Smooth muscle cell of the coronary artery (primary cell): ENCODE results near the gene GDPD1. TPM values are rescaled to one million over a fixed set of nuclear protein-coding genes. Genes with fewer than 3 reads are reported as not detected.

Experiments
- total RNA-seq: library from RNA; depleted of rRNA; stranded (reverse); fragments of >200 nt; gene quantifications from 2 replicates; pipeline ENCODE4 v1.2.3, GENCODE V29; 2014; ENCODE audit warnings: low replicate concordance

The GDPD1 gene
- 0.35 and 2.3 TPM in 2 replicates for total RNA-seq

DNA sequence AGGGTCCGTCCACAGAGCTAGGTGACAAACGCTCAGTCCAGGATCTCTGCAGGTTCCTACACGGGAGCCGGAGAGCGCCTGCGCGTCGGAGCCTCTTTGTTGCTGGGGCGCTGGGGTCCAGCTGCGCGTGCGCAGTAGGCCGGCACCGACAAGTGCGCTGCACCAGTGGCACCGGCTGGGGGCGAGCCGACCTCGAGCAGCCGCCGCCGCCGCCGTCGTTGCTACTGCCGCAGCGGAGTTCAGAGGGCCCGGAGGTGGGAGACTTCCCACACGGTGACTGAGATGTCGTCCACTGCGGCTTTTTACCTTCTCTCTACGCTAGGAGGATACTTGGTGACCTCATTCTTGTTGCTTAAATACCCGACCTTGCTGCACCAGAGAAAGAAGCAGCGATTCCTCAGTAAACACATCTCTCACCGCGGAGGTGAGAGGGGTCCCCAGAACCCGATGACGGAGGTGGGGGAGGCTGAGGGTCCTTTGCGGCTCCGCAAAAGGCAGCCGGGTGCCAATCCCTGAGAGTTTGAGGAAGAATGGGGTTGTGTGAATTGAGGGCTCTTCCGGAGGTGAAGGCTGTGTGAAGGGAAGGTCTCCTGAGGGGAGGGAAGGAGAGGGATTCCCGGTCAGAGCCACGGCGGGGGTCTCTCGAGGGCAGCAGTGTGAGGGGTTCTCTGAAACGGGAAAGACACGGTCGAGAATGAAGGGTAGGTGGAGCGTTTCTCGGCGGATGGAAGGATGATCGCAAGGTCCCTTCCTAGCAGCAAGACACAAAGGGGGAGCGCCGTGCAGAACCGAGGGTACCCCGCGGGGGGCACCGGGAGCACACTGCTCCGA lies at the start of gene GDPD1:
Gene GDPD1, plus strand, starts transcription at position 184 of the 831 bp plus-strand sequence. Its CDS starts 99 bp downstream, at position 283.

Other genes with a start within 250 kb of the GDPD1 start
- gene TRIM37, start 113.6 kb upstream of the GDPD1 start, total RNA-seq: 42.1 and 60.4 TPM in 2 replicates
- 16.6 and 60.4 TPM in 2 replicates for gene SKA2, start 65.3 kb upstream of the GDPD1 start, total RNA-seq
- gene PRR11, start 64.8 kb upstream of the GDPD1 start, total RNA-seq: 0.23 and 3.7 TPM in 2 replicates
- 11.7 and 18.8 TPM in 2 replicates for gene SMG8, start 10.5 kb upstream of the GDPD1 start, total RNA-seq
- gene YPEL2, start 111.1 kb downstream of the GDPD1 start, total RNA-seq: 12.9 and 16.2 TPM in 2 replicates